Measurements from ENCODE around the gene AMOTL1. TPM values are rescaled to one million over a fixed set of nuclear protein-coding genes. Genes with fewer than 3 reads are reported as not detected.

Gene AMOTL1
- total RNA-seq, 3 donors from 2014 or later (not counting 1 experiment from before 2014, with no cell fraction given): 7.1 to 8.9 (median 8.7) TPM

DNA sequence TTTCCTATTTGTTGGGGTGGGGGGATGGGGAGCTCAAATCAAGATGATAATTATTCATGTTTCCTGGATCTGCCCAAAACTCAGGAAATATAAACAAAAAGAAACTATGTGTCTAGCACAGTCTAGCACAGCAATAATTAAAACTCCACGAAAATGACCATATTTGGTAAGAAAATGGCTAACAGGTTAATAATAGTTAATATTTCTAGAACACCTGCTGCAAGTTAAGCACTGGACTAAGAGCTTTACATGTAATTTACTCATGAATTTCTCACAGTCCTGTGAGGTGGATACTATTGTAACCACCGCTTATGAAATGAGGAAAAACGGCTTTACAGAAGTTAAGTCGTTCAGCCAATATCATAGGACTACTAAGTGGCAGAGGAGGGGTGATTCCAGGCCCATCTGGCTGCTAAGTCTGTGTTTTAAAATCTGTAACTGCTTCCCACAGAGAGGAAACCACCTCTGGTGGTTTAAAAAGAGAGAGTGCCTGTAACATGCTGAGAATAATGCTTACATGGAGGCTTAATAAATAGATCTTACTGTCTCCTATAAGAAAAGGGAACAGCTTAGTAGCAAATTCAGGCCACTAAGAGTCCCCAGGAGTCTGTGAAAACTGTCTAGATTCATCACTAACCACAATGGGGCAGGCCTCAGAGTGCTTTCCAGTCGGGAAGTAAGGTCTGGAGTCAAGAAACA lies 11.0 kb upstream of the AMOTL1 start:
- intact Hi-C loops (cut with micrococcal nuclease): no loop called here
- H3K27me3 ChIP-seq (ENCODE audit: control insufficient read depth, insufficient read depth, low read length): no peaks in the 10 kb centered on the region
- no peaks in the 10 kb centered on the region for H3K36me3 ChIP-seq (ENCODE audit: control insufficient read depth, insufficient read depth, low read length)
- peaks cover 13 to 15% of the 10 kb centered on the region in 2 donors for H3K27me3 Mint-ChIP-seq (ENCODE audit: low read depth in 2 of 2)
- H3K27ac ChIP-seq (ENCODE audit: low read length): no peak overlapping the region
- H3K36me3 Mint-ChIP-seq: no peaks in the 10 kb centered on the region
- no peaks in the 10 kb centered on the region for H3K9me3 Mint-ChIP-seq
- no peak for ATAC-seq
- no peaks in the 10 kb centered on the region for H3K4me1 Mint-ChIP-seq
- H3K4me3 Mint-ChIP-seq: no peak overlapping the region
- TF ChIP-seq, protein P1, sequence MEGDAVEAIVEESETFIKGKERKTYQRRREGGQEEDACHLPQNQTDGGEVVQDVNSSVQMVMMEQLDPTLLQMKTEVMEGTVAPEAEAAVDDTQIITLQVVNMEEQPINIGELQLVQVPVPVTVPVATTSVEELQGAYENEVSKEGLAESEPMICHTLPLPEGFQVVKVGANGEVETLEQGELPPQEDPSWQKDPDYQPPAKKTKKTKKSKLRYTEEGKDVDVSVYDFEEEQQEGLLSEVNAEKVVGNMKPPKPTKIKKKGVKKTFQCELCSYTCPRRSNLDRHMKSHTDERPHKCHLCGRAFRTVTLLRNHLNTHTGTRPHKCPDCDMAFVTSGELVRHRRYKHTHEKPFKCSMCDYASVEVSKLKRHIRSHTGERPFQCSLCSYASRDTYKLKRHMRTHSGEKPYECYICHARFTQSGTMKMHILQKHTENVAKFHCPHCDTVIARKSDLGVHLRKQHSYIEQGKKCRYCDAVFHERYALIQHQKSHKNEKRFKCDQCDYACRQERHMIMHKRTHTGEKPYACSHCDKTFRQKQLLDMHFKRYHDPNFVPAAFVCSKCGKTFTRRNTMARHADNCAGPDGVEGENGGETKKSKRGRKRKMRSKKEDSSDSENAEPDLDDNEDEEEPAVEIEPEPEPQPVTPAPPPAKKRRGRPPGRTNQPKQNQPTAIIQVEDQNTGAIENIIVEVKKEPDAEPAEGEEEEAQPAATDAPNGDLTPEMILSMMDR (IDR thresholded peaks at IDR 0.05): no peak
- WGBS (ENCODE audit: insufficient coverage): 8% methylated on average over 3 of the region's 5 CpGs
- no peak for DNase-seq
- no peaks in the 10 kb centered on the region for H3K9me3 ChIP-seq (ENCODE audit: control insufficient read depth, insufficient read depth, low read length)
- no peaks in the 10 kb centered on the region for H3K4me1 ChIP-seq (ENCODE audit: control insufficient read depth, insufficient read depth, low read length)
- H3K27ac Mint-ChIP-seq: no peak overlapping the region
- no peak overlapping the region for H3K4me3 ChIP-seq (ENCODE audit: low read length)

DNA sequence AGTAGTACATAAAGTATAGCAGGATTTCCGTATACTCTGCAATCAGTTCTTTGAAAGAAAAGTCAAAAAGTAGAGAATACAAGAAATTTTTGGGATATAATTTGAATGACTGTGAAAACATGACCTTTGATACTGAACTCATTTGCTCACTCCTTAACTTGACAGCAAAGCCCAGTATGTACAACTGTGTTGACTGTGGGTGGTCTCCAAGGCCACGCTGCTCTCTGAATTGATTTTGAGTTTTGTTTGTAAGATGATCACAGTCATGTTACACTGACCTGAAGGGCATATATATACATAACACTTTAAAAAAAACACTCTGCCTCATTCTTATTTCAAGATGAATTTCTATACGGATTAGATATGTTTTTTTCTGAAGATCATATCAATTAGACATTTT lies 9.5 kb upstream of the AMOTL1 start:
- Histone ChIP-seq H3K9me3 (ENCODE audit: control insufficient read depth, insufficient read depth, low read length) (no peaks in the 10 kb centered on the region), H3K27ac (ENCODE audit: low read length) (no peak overlapping the region), H3K27me3 (ENCODE audit: control insufficient read depth, insufficient read depth, low read length) (no peaks in the 10 kb centered on the region), H3K4me3 (ENCODE audit: low read length) (no peak overlapping the region), H3K36me3 (ENCODE audit: control insufficient read depth, insufficient read depth, low read length) (no peaks in the 10 kb centered on the region), H3K4me1 (ENCODE audit: control insufficient read depth, insufficient read depth, low read length) (no peaks in the 10 kb centered on the region)
- intact Hi-C loops (cut with micrococcal nuclease): no loop called here
- Mint-ChIP-seq H3K27ac (no peak overlapping the region), H3K9me3 (no peaks in the 10 kb centered on the region), H3K36me3 (no peaks in the 10 kb centered on the region), H3K4me1 (no peaks in the 10 kb centered on the region), H3K4me3 (no peak overlapping the region), H3K27me3 (ENCODE audit: low read depth in 2 of 2) (peaks cover 8 to 10% of the 10 kb centered on the region in 2 donors)
- WGBS (ENCODE audit: insufficient coverage): no CpG with 5 or more reads among the region's 3 CpGs
- ATAC-seq (no peak), DNase-seq (no peak)
- TF ChIP-seq, protein P1 (IDR thresholded peaks at IDR 0.05): no peak

DNA sequence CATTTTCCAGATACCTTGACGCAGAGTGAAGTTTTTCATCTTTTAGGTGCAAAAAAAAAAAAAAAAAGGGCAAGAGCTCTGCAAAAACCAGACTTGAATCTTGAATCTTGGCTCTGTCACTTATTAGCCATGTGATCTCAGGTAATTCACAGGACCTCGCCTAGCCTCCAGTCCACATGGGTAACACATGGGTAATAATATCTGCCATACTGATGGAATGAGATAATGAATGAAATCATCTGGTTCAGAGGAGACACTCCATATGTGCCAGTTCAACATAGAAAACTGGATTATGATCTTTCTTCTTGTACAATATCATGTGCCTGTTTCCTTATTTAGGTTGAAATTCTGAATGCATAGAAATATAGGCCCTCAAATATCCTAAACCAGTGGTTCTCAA lies 8.6 kb upstream of the AMOTL1 start:
- ATAC-seq (no peak), DNase-seq (no peak)
- TF ChIP-seq, protein P1 (IDR thresholded peaks at IDR 0.05): no peak
- Histone ChIP-seq H3K4me1 (ENCODE audit: control insufficient read depth, insufficient read depth, low read length) (no peaks in the 10 kb centered on the region), H3K36me3 (ENCODE audit: control insufficient read depth, insufficient read depth, low read length) (no peaks in the 10 kb centered on the region), H3K27me3 (ENCODE audit: control insufficient read depth, insufficient read depth, low read length) (no peaks in the 10 kb centered on the region), H3K9me3 (ENCODE audit: control insufficient read depth, insufficient read depth, low read length) (no peaks in the 10 kb centered on the region), H3K27ac (ENCODE audit: low read length) (no peak overlapping the region), H3K4me3 (ENCODE audit: low read length) (no peak overlapping the region)
- Mint-ChIP-seq H3K4me1 (no peaks in the 10 kb centered on the region), H3K4me3 (no peak overlapping the region), H3K9me3 (no peaks in the 10 kb centered on the region), H3K27me3 (ENCODE audit: low read depth in 2 of 2) (peaks cover 2 to 8% of the 10 kb centered on the region in 2 donors), H3K27ac (no peak overlapping the region), H3K36me3 (no peaks in the 10 kb centered on the region)
- intact Hi-C loops (cut with micrococcal nuclease): no loop called here
- 94% methylated on average over 2 of the region's 2 CpGs for WGBS (ENCODE audit: insufficient coverage)

DNA sequence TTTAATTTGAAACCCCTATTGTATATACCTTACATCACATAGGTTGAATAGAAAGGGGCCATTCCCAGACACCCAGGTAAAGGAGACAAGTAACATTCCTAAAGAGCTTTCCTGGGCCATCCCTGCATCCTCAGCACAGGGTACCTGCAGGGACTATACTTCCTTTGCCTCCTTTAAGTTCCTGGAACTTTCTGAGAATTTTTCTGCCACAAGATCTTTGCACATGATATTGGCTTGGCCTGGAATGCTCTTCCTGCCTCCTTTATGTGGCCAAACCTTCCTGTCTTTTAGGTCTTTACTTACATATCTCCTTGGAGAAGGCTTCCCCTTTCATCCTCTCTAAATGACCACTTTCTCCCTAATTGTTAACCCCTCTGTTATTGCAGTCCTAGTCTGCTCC lies 7.9 kb upstream of the AMOTL1 start:
- Mint-ChIP-seq H3K4me3 (no peak overlapping the region), H3K9me3 (no peaks in the 10 kb centered on the region), H3K27me3 (ENCODE audit: low read depth in 2 of 2) (peaks cover 0 to 8% of the 10 kb centered on the region in 2 donors), H3K27ac (no peak overlapping the region), H3K36me3 (no peaks in the 10 kb centered on the region), H3K4me1 (no peaks in the 10 kb centered on the region)
- DNase-seq (no peak), ATAC-seq (no peak)
- H3K36me3 ChIP-seq (ENCODE audit: control insufficient read depth, insufficient read depth, low read length): no peaks in the 10 kb centered on the region
- no peak overlapping the region for H3K27ac ChIP-seq (ENCODE audit: low read length)
- no peaks in the 10 kb centered on the region for H3K4me1 ChIP-seq (ENCODE audit: control insufficient read depth, insufficient read depth, low read length)
- no peaks in the 10 kb centered on the region for H3K27me3 ChIP-seq (ENCODE audit: control insufficient read depth, insufficient read depth, low read length)
- intact Hi-C loops (cut with micrococcal nuclease): no loop called here
- no peak overlapping the region for H3K4me3 ChIP-seq (ENCODE audit: low read length)
- TF ChIP-seq, protein P1 (IDR thresholded peaks at IDR 0.05): no peak
- H3K9me3 ChIP-seq (ENCODE audit: control insufficient read depth, insufficient read depth, low read length): no peaks in the 10 kb centered on the region
